ENCODE results near the gene ITGA1. TPM values are rescaled to one million over a fixed set of nuclear protein-coding genes. Genes with fewer than 3 reads are reported as not detected.

ITGA1 gene
- total and polyA plus RNA-seq, 2 of the 13 experiments (the other 11 are each of a cell fraction or from before 2014, with no cell fraction given) = 23.1 to 28.6 TPM

- TF ChIP-seq DMTF1 (CRISPR knock-in tag; IDR thresholded peaks at IDR 0.05) (no peak), ZNF616 (CRISPR knock-in tag; IDR thresholded peaks at IDR 0.05; ENCODE audit: low read depth) (no peak), ZNF142 (CRISPR knock-in tag; IDR thresholded peaks at IDR 0.05) (no peak), ZNF382 (CRISPR knock-in tag; IDR thresholded peaks at IDR 0.05; ENCODE audit: borderline replicate concordance) (no peak)
These were observed 26.9 kb upstream of the ITGA1 start (continued) for GRCh38 chr5:52760695-52761366.

Data from HepG2 (cell line).